ENCODE measurements around the gene MLLT11. TPM values are rescaled to one million over a fixed set of nuclear protein-coding genes. Genes with fewer than 3 reads are reported as not detected.

The MLLT11 gene
- total RNA-seq, 1 experiment from 2014 or later, result 1.5 TPM

DNA sequence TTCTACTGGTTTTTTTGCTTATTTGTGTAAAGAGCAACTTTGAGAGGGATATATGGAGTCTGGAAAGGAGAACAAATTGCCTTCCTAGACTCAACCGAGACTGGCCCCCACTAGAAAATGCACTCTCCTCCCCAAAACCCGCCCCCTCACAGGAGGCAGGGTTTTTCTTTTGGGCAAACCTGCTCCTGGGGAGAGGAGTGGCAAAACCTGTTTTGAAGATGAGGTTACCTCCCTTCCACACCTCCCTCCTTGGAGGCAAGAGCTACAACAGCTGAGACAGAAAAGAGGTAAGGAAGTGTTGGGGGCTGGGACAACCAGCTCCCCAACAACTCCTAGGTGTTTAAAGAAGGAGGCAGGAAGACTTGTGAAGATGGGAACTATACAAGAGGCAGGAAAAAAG, 23.8 kb upstream of the MLLT11 start, which contains the start of gene BNIPL:
TSS of gene BNIPL (plus strand) at position 231 of the 400 bp plus-strand sequence. CDS start at position 371, 140 bp downstream.
- Mint-ChIP-seq H3K27ac (ENCODE audit: unreplicated experiment) (no peak within 1 kb of the TSS), H3K36me3 (ENCODE audit: insufficient read depth, unreplicated experiment) (peaks cover 6% of the 10 kb centered on the region), H3K9me3 (ENCODE audit: low read depth, unreplicated experiment) (no peaks in the 10 kb centered on the region), H3K27me3 (ENCODE audit: unreplicated experiment) (no peaks in the 10 kb centered on the region), H3K4me1 (ENCODE audit: low read depth, unreplicated experiment) (peaks cover 9% of the 10 kb centered on the region), H3K4me3 (ENCODE audit: low read depth, unreplicated experiment) (no peak within 1 kb of the TSS)
- TF ChIP-seq, protein P1, sequence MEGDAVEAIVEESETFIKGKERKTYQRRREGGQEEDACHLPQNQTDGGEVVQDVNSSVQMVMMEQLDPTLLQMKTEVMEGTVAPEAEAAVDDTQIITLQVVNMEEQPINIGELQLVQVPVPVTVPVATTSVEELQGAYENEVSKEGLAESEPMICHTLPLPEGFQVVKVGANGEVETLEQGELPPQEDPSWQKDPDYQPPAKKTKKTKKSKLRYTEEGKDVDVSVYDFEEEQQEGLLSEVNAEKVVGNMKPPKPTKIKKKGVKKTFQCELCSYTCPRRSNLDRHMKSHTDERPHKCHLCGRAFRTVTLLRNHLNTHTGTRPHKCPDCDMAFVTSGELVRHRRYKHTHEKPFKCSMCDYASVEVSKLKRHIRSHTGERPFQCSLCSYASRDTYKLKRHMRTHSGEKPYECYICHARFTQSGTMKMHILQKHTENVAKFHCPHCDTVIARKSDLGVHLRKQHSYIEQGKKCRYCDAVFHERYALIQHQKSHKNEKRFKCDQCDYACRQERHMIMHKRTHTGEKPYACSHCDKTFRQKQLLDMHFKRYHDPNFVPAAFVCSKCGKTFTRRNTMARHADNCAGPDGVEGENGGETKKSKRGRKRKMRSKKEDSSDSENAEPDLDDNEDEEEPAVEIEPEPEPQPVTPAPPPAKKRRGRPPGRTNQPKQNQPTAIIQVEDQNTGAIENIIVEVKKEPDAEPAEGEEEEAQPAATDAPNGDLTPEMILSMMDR (IDR thresholded peaks at IDR 0.05; ENCODE audit: unreplicated experiment), result no peak
- intact Hi-C loops (cut with micrococcal nuclease; ENCODE audit: unreplicated experiment), result no loop called here
- BruUV-seq (replicated peaks), result no TSS peak
- DNase-seq, result no peak
- CTCF ChIA-PET, result no interaction called here

DNA sequence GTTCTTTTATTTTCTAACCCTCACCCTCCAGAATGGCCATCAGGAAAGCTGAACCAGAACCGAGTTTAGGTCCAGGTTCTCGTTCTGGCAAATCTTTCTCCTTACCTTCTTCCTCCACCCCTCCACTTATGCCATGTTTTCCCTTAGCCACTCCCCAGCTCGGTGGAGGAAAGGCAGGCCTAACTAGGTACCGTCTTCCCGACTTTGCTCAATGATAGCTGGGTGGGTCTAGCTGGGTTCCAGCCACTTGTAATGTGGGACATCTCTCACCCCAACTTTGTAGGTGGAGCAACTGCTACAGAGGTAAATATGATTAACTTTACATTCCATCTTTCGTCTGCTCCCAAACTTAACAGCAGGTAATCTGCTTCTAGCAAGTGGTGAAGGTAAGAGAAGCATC, 23.2 kb upstream of the MLLT11 start:
- no TSS peak for BruUV-seq (replicated peaks)
- Mint-ChIP-seq H3K9me3 (ENCODE audit: low read depth, unreplicated experiment) (no peaks in the 10 kb centered on the region), H3K36me3 (ENCODE audit: insufficient read depth, unreplicated experiment) (peaks cover 6% of the 10 kb centered on the region), H3K27me3 (ENCODE audit: unreplicated experiment) (no peaks in the 10 kb centered on the region), H3K4me1 (ENCODE audit: low read depth, unreplicated experiment) (peaks cover 9% of the 10 kb centered on the region), H3K4me3 (ENCODE audit: low read depth, unreplicated experiment) (no peak overlapping the region), H3K27ac (ENCODE audit: unreplicated experiment) (no peak overlapping the region)
- intact Hi-C loops (cut with micrococcal nuclease; ENCODE audit: unreplicated experiment), result no loop called here
- TF ChIP-seq, protein P1 (IDR thresholded peaks at IDR 0.05; ENCODE audit: unreplicated experiment), result no peak
- CTCF ChIA-PET, result interaction anchor here (0.6 to 1.5 kb wide), 2 partner anchors 9 to 11 kb away, joined by 5 to 8 read pairs; partner anchors contain the start of gene C1orf56
- DNase-seq, result no peak

DNA sequence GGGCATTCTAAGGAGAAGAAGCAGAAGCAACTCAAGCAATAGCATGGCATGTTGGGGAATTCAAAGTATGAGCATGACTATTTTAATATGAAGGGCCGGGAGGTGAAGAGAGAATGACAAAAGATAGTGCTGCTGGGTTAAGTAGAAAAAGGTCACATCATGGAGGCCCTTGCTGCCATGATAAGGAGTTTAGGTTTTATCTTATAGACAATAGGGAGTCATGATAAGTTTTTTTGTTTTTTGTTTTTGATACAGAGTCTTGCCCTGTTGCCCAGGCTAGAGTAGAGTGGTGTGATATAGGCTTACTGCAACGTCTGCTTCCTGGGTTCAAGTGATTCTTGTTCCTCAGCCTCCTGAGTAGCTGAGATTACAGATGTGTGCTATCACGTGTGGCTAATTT, 20.7 kb upstream of the MLLT11 start:
- intact Hi-C loops (cut with micrococcal nuclease; ENCODE audit: unreplicated experiment), result no loop called here
- H3K9me3 Mint-ChIP-seq (ENCODE audit: low read depth, unreplicated experiment), result no peaks in the 10 kb centered on the region
- no peaks in the 10 kb centered on the region for H3K27me3 Mint-ChIP-seq (ENCODE audit: unreplicated experiment)
- DNase-seq, result no peak
- no peak overlapping the region for H3K27ac Mint-ChIP-seq (ENCODE audit: unreplicated experiment)
- no peaks in the 10 kb centered on the region for H3K36me3 Mint-ChIP-seq (ENCODE audit: insufficient read depth, unreplicated experiment)
- H3K4me3 Mint-ChIP-seq (ENCODE audit: low read depth, unreplicated experiment), result no peak overlapping the region
- TF ChIP-seq, protein P1 (IDR thresholded peaks at IDR 0.05; ENCODE audit: unreplicated experiment), result no peak
- peaks cover 9% of the 10 kb centered on the region for H3K4me1 Mint-ChIP-seq (ENCODE audit: low read depth, unreplicated experiment)
- BruUV-seq (replicated peaks), result no TSS peak
- CTCF ChIA-PET, result no interaction called here

DNA sequence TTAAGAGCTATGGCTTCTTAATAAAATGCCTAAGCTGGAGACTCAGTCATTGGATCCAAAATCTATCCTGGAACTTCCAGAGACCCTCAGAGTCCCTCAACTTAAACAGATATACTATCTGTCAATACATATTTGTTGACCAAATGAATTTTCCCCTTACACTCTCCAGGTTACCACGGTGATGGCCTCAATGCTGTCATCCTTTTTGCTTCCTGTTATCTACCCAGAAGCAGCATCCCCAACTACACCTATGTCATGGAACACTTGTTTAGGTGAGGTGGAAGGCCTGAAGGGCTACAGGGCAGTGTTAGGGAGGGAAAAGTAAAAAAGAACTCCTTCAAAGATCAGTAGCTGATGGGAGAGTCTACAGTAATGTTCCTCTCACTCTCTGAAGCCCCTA, 17.0 kb upstream of the MLLT11 start:
- H3K4me1 Mint-ChIP-seq (ENCODE audit: low read depth, unreplicated experiment), result no peaks in the 10 kb centered on the region
- H3K4me3 Mint-ChIP-seq (ENCODE audit: low read depth, unreplicated experiment), result no peak overlapping the region
- H3K27me3 Mint-ChIP-seq (ENCODE audit: unreplicated experiment), result no peaks in the 10 kb centered on the region
- CTCF ChIA-PET, result interaction anchor here (0.7 to 1.5 kb wide), 2 partner anchors 19 to 376 kb away, joined by 3 to 4 read pairs; no protein-coding TSS in a partner anchor
- TF ChIP-seq, protein P1 (IDR thresholded peaks at IDR 0.05; ENCODE audit: unreplicated experiment), result no peak
- H3K9me3 Mint-ChIP-seq (ENCODE audit: low read depth, unreplicated experiment), result no peaks in the 10 kb centered on the region
- DNase-seq, result no peak
- peaks cover 10% of the 10 kb centered on the region for H3K36me3 Mint-ChIP-seq (ENCODE audit: insufficient read depth, unreplicated experiment)
- no TSS peak for BruUV-seq (replicated peaks)
- intact Hi-C loops (cut with micrococcal nuclease; ENCODE audit: unreplicated experiment), result no loop called here
- no peak overlapping the region for H3K27ac Mint-ChIP-seq (ENCODE audit: unreplicated experiment)
